COLO668 (cell line): Measurements from ENCODE around the gene BTNL2.

Source experiments
- DNase-seq: peaks from one replicate; lab custom pipeline; 2025; ENCODE audit not compliant: unreplicated experiment; lab: John Stamatoyannopoulos, UW

The BTNL2 gene

GRCh38 chr6:32415521-32416019, 8.6 kb upstream of the BTNL2 start:
- DNase-seq: peak; percentile 33

DNA sequence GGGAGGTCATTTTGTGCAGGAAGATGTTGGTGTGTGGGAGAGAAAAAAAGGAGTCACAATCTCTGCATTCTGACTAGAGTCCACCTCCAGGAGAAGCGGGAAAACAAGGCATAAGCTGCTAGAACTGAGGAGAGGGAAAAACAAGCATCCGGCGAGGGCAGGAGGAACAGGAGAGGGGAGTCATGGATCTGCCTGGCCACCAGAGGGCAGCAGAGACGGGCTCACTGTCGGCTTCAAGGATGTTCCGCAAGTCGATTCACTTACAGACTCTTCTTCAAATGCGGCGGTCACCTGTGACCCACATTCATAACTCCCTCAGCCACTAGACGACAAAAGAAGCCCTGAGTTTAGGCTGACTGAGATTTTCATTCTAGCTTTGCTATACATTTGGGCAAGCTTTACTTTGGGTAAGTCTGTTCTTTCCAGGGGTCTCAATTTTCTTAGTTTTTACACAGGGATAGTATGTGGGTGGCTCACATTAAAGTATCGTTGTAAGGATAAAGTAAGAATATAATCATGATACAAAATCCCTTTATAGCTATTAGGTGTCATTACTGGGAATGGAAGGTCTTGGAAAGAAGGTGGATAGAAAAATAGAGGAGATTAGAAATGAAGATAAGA, 6.6 kb upstream of the BTNL2 start:
- peak; percentile 49 for DNase-seq

- no peak for DNase-seq
These were observed 4.8 kb upstream of the BTNL2 start for GRCh38 chr6:32411566-32412327.

GRCh38 chr6:32410906-32411305, 3.9 kb upstream of the BTNL2 start:
- no peak for DNase-seq

- DNase-seq: no peak
These were observed 784 bp downstream of the BTNL2 start for GRCh38 chr6:32406197-32406596.

GRCh38 chr6:32405656-32406055, 1.3 kb downstream of the BTNL2 start:
- DNase-seq: no peak

DNA sequence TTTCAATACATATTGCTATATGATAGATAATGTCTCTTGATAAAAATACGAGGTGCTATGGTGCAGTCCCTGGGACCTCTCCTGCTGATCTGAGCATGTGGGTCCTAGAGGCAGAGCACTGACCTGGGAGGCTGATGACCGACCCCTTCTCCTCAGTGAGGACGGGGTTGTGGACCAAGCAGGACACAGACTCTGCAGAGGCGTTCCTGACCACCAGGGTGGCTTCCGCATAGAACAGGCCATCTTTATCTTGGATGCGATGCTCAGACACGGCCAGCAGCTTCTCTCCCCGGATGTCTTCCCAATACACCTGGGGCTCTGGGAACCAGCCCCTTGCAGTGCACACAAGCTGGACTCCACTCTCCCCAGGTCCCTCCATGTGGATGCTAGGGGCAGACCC, 4.2 kb downstream of the BTNL2 start:
- DNase-seq: no peak

GRCh38 chr6:32401284-32401963, 5.6 kb downstream of the BTNL2 start:
- DNase-seq: no peak

- DNase-seq: no peak
These were observed 9.6 kb downstream of the BTNL2 start for GRCh38 chr6:32397252-32397920.

DNA sequence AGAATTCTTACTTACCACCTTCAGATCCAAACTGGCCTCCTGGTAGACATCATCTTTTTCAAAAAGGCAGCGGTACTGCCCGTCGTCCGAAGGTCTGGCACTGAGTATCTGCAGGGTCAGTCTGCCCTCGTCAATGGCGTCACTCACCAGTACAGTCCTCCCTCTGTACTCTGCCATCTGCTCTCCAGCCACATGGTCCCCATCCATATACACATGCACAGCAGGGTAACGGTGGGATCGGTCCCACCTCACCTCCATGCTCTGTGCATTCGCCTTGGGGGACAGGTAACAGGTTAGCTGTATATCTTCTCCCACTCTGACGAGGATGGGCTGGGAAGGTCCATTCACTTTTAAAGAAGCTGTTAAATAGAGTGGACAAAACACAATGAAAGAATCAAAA, 11.0 kb downstream of the BTNL2 start:
- DNase-seq: no peak

DNA sequence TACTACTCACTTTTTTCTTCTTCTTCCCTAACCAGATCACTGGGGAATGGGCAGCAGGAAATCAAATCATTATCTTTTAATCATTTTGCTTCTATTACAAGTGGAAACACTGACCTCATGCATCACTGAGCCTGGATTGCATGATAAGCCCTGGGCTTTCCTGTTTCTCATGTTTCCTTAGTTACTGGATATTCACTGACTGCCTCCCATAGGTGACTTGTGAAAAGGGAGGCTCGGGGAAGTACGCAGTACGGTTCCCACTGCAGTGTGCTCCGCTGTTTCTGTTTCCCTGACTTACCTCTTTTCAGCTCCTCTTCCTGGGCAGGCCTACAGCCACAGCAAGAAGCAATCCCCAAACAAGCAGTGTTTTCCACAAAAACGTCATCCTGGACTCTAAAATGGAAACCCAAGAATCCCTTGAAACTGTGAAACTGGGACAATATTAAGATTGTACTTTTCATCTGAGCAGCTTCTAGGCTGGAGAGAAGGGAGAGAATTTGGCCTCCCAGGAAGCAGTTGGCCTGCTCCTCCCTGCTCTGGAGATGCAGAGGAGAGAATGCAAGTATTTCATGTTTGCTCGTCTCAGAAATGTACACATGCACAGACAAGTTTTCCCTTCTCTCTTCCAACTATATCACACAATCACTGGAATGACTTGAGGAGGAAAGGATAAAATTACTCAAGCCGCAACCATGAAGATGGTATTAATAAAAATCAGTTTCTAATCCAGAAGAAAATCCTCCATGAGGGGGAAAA, 13.1 kb downstream of the BTNL2 start:
- DNase-seq: no peak

DNA sequence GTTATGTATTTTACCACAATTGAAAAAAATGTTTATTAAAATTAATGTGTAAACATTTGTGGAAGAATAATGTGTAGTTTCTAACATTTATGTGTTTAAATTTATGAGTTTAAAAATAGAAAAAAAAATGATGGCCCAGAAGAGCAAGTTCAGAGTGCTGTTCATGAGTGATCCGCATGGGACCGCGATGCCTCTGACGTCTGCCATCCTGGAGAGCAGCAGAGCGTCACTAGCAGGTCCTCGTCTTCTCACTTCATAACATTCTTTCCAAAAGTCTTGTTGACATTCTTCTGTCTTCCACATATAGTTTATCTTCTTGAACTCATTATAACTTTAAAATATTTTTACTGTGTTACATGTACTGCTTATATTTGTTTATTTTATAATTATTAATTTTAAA, 15.5 kb downstream of the BTNL2 start:
- no peak for DNase-seq

- DNase-seq: no peak
These were observed 19.2 kb downstream of the BTNL2 start for GRCh38 chr6:32387589-32388340.

GRCh38 chr6:32386040-32386439, 20.9 kb downstream of the BTNL2 start:
- no peak for DNase-seq

GRCh38 chr6:32382757-32383420, 24.1 kb downstream of the BTNL2 start:
- DNase-seq: no peak

GRCh38 chr6:32379545-32379944, 27.4 kb downstream of the BTNL2 start:
- DNase-seq: no peak

DNA sequence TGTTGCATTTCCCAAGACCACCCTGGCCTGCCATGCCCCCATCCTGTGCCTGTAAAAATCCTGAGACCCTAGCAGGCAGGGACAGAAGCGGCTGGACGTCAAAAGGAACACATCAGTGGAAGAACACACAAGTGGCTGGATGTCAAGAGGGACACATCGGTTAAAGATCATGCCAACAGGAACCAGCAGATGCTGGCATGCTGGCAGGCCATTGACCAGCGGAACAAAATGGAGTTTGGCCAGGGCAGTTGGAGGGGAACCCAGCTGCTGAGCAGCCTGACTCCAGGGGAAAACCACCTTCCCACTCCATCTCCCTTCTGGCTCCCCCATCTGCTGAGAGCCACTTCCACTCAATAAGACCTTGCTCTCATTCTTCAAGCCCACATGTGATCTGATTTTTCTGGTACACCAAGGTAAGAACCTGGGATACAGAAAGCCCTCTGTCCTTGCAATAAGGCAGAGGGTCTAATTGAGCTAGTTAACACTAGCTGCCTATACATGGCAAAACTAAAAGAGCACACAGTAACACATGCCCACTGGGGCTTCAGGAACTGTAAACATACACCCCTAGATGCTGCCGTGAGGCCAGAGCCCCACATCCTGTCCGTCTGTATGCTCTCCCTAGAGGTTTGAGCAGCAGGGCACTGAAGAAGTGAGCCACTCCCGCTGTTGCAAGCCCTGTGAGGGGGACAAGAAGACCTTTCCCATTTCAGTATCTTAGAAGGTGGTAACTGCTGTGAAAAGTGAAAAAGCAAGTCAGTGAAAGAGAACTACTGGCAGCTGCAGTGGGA, 31.0 kb downstream of the BTNL2 start:
- no peak for DNase-seq

DNA sequence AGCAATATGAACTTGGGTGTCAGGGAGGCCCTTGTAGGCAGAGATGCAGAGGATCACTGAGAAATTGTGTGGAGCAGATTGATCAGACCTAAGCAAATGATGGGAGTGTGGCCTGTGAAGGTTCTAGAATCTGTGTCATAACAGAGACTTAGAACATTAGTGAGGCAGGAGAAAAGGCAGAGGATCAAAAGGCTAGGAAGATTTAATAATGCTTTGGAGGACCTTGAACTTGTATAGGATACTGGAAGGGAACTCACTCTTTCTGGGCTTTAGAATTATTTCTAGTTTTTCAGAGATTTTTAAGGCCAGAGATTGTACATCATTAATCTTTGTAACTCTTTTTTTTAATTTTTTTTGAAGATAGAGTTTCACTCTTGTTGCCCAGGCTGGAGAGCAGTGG, 35.2 kb downstream of the BTNL2 start, which contains the start of gene TSBP1:
Gene TSBP1, minus strand, starts transcription at position 101 of the 400 bp plus-strand sequence. CDS start 197 bp downstream, outside the sequence.
- no peak for DNase-seq

GRCh38 chr6:32371229-32371628, 35.8 kb downstream of the BTNL2 start:
- no peak for DNase-seq
